Naive thymus-derived CD4-positive, alpha-beta T cell (primary cell): Measurements from ENCODE around the gene B3GALT5. TPM values are rescaled to one million over a fixed set of nuclear protein-coding genes. Genes with fewer than 3 reads are reported as not detected.

Source experiments
- ATAC-seq: fragments of 150-1000 bp; cut with Tn5 transposase; 2 replicates; pipeline ENCODE4 v1.10.0; 2021; ENCODE audit warnings: mild to moderate bottlenecking, moderate library complexity
- CTCF ChIA-PET: fragments of 350-600 bp; sonication (Branson Sonifier 250); formaldehyde crosslinking; loops from one replicate; lab custom pipeline; 2021; ENCODE audit warnings: antibody characterized with exemption; lab: Charles Lee
- POLR2A ChIA-PET: fragments of 350-600 bp; sonication (Branson Sonifier 250); formaldehyde crosslinking; loops from one replicate; lab custom pipeline; 2021; ENCODE audit warnings: antibody characterized with exemption, inconsistent platforms; lab: Charles Lee
- DNase-seq, 9 donors: peaks; one replicate each; pipeline versions ENCODE4 v3.0.0 to v3.0.0-alpha.2; 2020 to 2022; ENCODE audit warnings: mixed read lengths in 1 of 9
- H3K27ac ChIP-seq: one replicate; pipeline ENCODE4 v1.7.0; 2013; ENCODE audit warnings: mild to moderate bottlenecking, low read depth, low read length, moderate library complexity
- H3K27me3 ChIP-seq, 2 donors: one replicate each; pipeline ENCODE4 v1.7.0; 2013; ENCODE audit warnings: low read length in 2 of 2, mild to moderate bottlenecking in 2 of 2, moderate library complexity in 2 of 2; ENCODE audit not compliant: control insufficient read depth in 2 of 2, insufficient read depth in 2 of 2
- H3K36me3 ChIP-seq, 3 experiments: 1 replicate in 2 of 3; 2 replicates in 1 of 3; pipeline ENCODE4 v1.7.0; 2013; ENCODE audit warnings: low read length in 3 of 3, mild to moderate bottlenecking in 3 of 3, moderate library complexity in 1 of 3; ENCODE audit not compliant: insufficient read depth in 3 of 3, control insufficient read depth in 2 of 3
- H3K4me1 ChIP-seq, 2 donors: one replicate each; pipeline ENCODE4 v1.7.0; 2013; ENCODE audit warnings: low read length in 2 of 2, mild to moderate bottlenecking in 2 of 2, moderate library complexity in 1 of 2; ENCODE audit not compliant: control insufficient read depth in 2 of 2, insufficient read depth in 2 of 2
- H3K4me3 ChIP-seq: 2 replicates; pipeline ENCODE4 v1.7.0; 2013; ENCODE audit warnings: mild to moderate bottlenecking, low read length
- H3K9me3 ChIP-seq, 3 experiments: 1 replicate in 2 of 3; 2 replicates in 1 of 3; pipeline ENCODE4 v1.7.0; 2013; ENCODE audit warnings: low read length in 3 of 3; ENCODE audit not compliant: control insufficient read depth in 2 of 3
- H3K27ac Mint-ChIP-seq, 9 donors: one replicate each; pipeline ENCODE4 v1.8.0; 2020 to 2022; ENCODE audit warnings: mixed read lengths in 9 of 9, mild to moderate bottlenecking in 8 of 9, moderate library complexity in 5 of 9, inconsistent platforms in 2 of 9
- H3K27me3 Mint-ChIP-seq, 5 donors: one replicate each; pipeline ENCODE4 v1.8.0; 2021 to 2022; ENCODE audit warnings: mixed read lengths in 5 of 5, mild to moderate bottlenecking in 1 of 5
- H3K36me3 Mint-ChIP-seq, 5 donors: one replicate each; pipeline ENCODE4 v1.8.0; 2020 to 2022; ENCODE audit warnings: mixed read lengths in 5 of 5, mild to moderate bottlenecking in 3 of 5, inconsistent platforms in 1 of 5
- H3K4me1 Mint-ChIP-seq, 7 donors: one replicate each; pipeline ENCODE4 v1.8.0; 2020 to 2022; ENCODE audit warnings: mixed read lengths in 7 of 7, mild to moderate bottlenecking in 3 of 7, inconsistent platforms in 1 of 7
- H3K4me3 Mint-ChIP-seq, 10 donors: one replicate each; pipeline ENCODE4 v1.8.0; 2020 to 2022; ENCODE audit warnings: mild to moderate bottlenecking in 10 of 10, mixed read lengths in 10 of 10, moderate library complexity in 6 of 10, inconsistent platforms in 2 of 10
- H3K9me3 Mint-ChIP-seq, 11 donors: one replicate each; pipeline ENCODE4 v1.8.0; 2020 to 2022; ENCODE audit warnings: mixed read lengths in 11 of 11, mild to moderate bottlenecking in 4 of 11, inconsistent platforms in 1 of 11, moderate library complexity in 1 of 11
- intact Hi-C, 2 donors: fragments of 100-400 bp; cut with micrococcal nuclease; formaldehyde crosslinking; loops; one replicate each; pipeline ENCODE4 v1.15.1; 2023
- polyA plus RNA-seq, 2 donors: library from polyadenylated mRNA; unstranded; fragments of 300-500 nt; fragmentation: Illumina TruSeq; gene quantifications; one replicate each; pipeline ENCODE4 v1.2.3, GENCODE V29; 2021
- total RNA-seq, 6 experiments: library from RNA in 5 of 6; stranded (reverse) in 5 of 6; gene quantifications; 1 replicate in 5 of 6; 2 replicates in 1 of 6; pipeline ENCODE4 v1.2.3 and lab custom pipeline; 2021 to 2026

B3GALT5 gene
- total and polyA plus RNA-seq, 7 experiments from 2014 or later, result not detected

- intact Hi-C loops, result no loop called here
- Mint-ChIP-seq H3K27me3 (peaks cover 0 to 35% (median 5%) of the 10 kb centered on the region in 5 donors), H3K4me3 (no peak overlapping the region), H3K36me3 (no peaks in the 10 kb centered on the region), H3K27ac (no peak overlapping the region), H3K4me1 (no peaks in the 10 kb centered on the region), H3K9me3 (peaks cover 0 to 4% (median 0%) of the 10 kb centered on the region in 11 donors)
- Histone ChIP-seq H3K4me1 (no peaks in the 10 kb centered on the region), H3K36me3 (no peaks in the 10 kb centered on the region), H3K27ac (no peak overlapping the region), H3K27me3 (no peaks in the 10 kb centered on the region), H3K4me3 (no peak overlapping the region), H3K9me3 (no peaks in the 10 kb centered on the region)
- ChIA-PET POLR2A (no interaction called here), CTCF (no interaction called here)
- ATAC-seq (no peak), DNase-seq (no peak)
These were observed 54.7 kb downstream of the B3GALT5 start for GRCh38 chr21:39667353-39667891.

- ATAC-seq, result no peak
- DNase-seq, result no peak
- Mint-ChIP-seq H3K9me3 (peaks cover 0 to 3% (median 0%) of the 10 kb centered on the region in 11 donors), H3K27me3 (peaks cover 0 to 39% (median 6%) of the 10 kb centered on the region in 5 donors), H3K4me1 (no peaks in the 10 kb centered on the region), H3K4me3 (no peak overlapping the region), H3K36me3 (no peaks in the 10 kb centered on the region), H3K27ac (no peak overlapping the region)
- intact Hi-C loops, result no loop called here
- ChIA-PET POLR2A (no interaction called here), CTCF (no interaction called here)
- Histone ChIP-seq H3K9me3 (no peaks in the 10 kb centered on the region), H3K36me3 (no peaks in the 10 kb centered on the region), H3K4me3 (no peak overlapping the region), H3K27me3 (no peaks in the 10 kb centered on the region), H3K27ac (no peak overlapping the region), H3K4me1 (no peaks in the 10 kb centered on the region)
These were observed 55.6 kb downstream of the B3GALT5 start for GRCh38 chr21:39668369-39668768.

- H3K27ac Mint-ChIP-seq, result no peak overlapping the region
- DNase-seq (no peak), ATAC-seq (no peak)
- H3K4me1 ChIP-seq, result no peaks in the 10 kb centered on the region
- no peaks in the 10 kb centered on the region for H3K9me3 ChIP-seq
- no peak overlapping the region for H3K4me3 Mint-ChIP-seq
- H3K36me3 ChIP-seq, result no peaks in the 10 kb centered on the region
- H3K36me3 Mint-ChIP-seq, result no peaks in the 10 kb centered on the region
- H3K27me3 ChIP-seq, result no peaks in the 10 kb centered on the region
- peaks cover 0 to 6% (median 0%) of the 10 kb centered on the region in 11 donors for H3K9me3 Mint-ChIP-seq
- H3K4me1 Mint-ChIP-seq, result no peaks in the 10 kb centered on the region
- intact Hi-C loops, result no loop called here
- H3K4me3 ChIP-seq, result no peak overlapping the region
- no peak overlapping the region for H3K27ac ChIP-seq
- H3K27me3 Mint-ChIP-seq, result peaks cover 0 to 41% (median 14%) of the 10 kb centered on the region in 5 donors
- CTCF ChIA-PET, result no interaction called here
- POLR2A ChIA-PET, result no interaction called here
These were observed 56.7 kb downstream of the B3GALT5 start for GRCh38 chr21:39669485-39669884.

- no peak overlapping the region for H3K27ac Mint-ChIP-seq
- H3K9me3 Mint-ChIP-seq, result peaks cover 0 to 6% (median 0%) of the 10 kb centered on the region in 11 donors
- H3K27me3 ChIP-seq, result no peaks in the 10 kb centered on the region
- no peaks in the 10 kb centered on the region for H3K36me3 ChIP-seq
- no peak overlapping the region for H3K27ac ChIP-seq
- no peak overlapping the region for H3K4me3 ChIP-seq
- intact Hi-C loops, result no loop called here
- no peak overlapping the region for H3K4me3 Mint-ChIP-seq
- no peaks in the 10 kb centered on the region for H3K9me3 ChIP-seq
- ChIA-PET CTCF (no interaction called here), POLR2A (no interaction called here)
- no peaks in the 10 kb centered on the region for H3K4me1 Mint-ChIP-seq
- no peaks in the 10 kb centered on the region for H3K4me1 ChIP-seq
- H3K36me3 Mint-ChIP-seq, result no peaks in the 10 kb centered on the region
- peaks cover 0 to 41% (median 16%) of the 10 kb centered on the region in 5 donors for H3K27me3 Mint-ChIP-seq
- DNase-seq (no peak), ATAC-seq (no peak)
These were observed 57.4 kb downstream of the B3GALT5 start for GRCh38 chr21:39669976-39670661.

GRCh38 chr21:39670701-39671100, 58.0 kb downstream of the B3GALT5 start:
- Histone ChIP-seq H3K4me3 (no peak overlapping the region), H3K27ac (no peak overlapping the region), H3K36me3 (no peaks in the 10 kb centered on the region), H3K27me3 (no peaks in the 10 kb centered on the region), H3K4me1 (no peaks in the 10 kb centered on the region), H3K9me3 (no peaks in the 10 kb centered on the region)
- intact Hi-C loops, result no loop called here
- Mint-ChIP-seq H3K36me3 (no peaks in the 10 kb centered on the region), H3K9me3 (peaks cover 0 to 6% (median 0%) of the 10 kb centered on the region in 11 donors), H3K27me3 (peaks cover 0 to 41% (median 10%) of the 10 kb centered on the region in 5 donors), H3K27ac (no peak overlapping the region), H3K4me3 (no peak overlapping the region), H3K4me1 (no peaks in the 10 kb centered on the region)
- DNase-seq (no peak), ATAC-seq (no peak)
- CTCF ChIA-PET, result no interaction called here
- POLR2A ChIA-PET, result no interaction called here

GRCh38 chr21:39671986-39672385, 59.2 kb downstream of the B3GALT5 start:
- POLR2A ChIA-PET, result no interaction called here
- ATAC-seq (no peak), DNase-seq (no peak)
- H3K27ac Mint-ChIP-seq, result no peak overlapping the region
- H3K36me3 ChIP-seq, result no peaks in the 10 kb centered on the region
- peaks cover 0 to 29% (median 10%) of the 10 kb centered on the region in 5 donors for H3K27me3 Mint-ChIP-seq
- intact Hi-C loops, result no loop called here
- no peaks in the 10 kb centered on the region for H3K36me3 Mint-ChIP-seq
- no peak overlapping the region for H3K4me3 ChIP-seq
- H3K4me1 ChIP-seq, result no peaks in the 10 kb centered on the region
- H3K9me3 Mint-ChIP-seq, result peaks cover 0 to 6% (median 0%) of the 10 kb centered on the region in 11 donors
- no peak overlapping the region for H3K4me3 Mint-ChIP-seq
- no peak overlapping the region for H3K27ac ChIP-seq
- no peaks in the 10 kb centered on the region for H3K4me1 Mint-ChIP-seq
- H3K9me3 ChIP-seq, result no peaks in the 10 kb centered on the region
- no peaks in the 10 kb centered on the region for H3K27me3 ChIP-seq
- CTCF ChIA-PET, result no interaction called here

GRCh38 chr21:39673163-39673562, 60.4 kb downstream of the B3GALT5 start:
- no peak for DNase-seq
- ATAC-seq, result no peak
- Mint-ChIP-seq H3K4me3 (no peak overlapping the region), H3K4me1 (no peaks in the 10 kb centered on the region), H3K9me3 (peaks cover 0 to 6% (median 0%) of the 10 kb centered on the region in 11 donors), H3K27me3 (peaks cover 0 to 29% (median 10%) of the 10 kb centered on the region in 5 donors), H3K27ac (no peak overlapping the region), H3K36me3 (no peaks in the 10 kb centered on the region)
- Histone ChIP-seq H3K27ac (no peak overlapping the region), H3K4me3 (no peak overlapping the region), H3K27me3 (no peaks in the 10 kb centered on the region), H3K4me1 (no peaks in the 10 kb centered on the region), H3K9me3 (no peaks in the 10 kb centered on the region), H3K36me3 (no peaks in the 10 kb centered on the region)
- ChIA-PET POLR2A (no interaction called here), CTCF (no interaction called here)
- intact Hi-C loops, result no loop called here
